ENCODE data around the gene VAMP4. TPM values are rescaled to one million over a fixed set of nuclear protein-coding genes. Genes with fewer than 3 reads are reported as not detected.

Gene VAMP4
- polyA plus RNA-seq, 1 donor from 2014 or later = 28.0 TPM

- Histone ChIP-seq H3K27me3 (ENCODE audit: insufficient read depth, low read depth, low read length) (no peaks in the 10 kb centered on the region), H4K20me1 (ENCODE audit: insufficient read depth) (no peaks in the 10 kb centered on the region), H2AFZ (ENCODE audit: low read depth, low read length) (no peak overlapping the region), H3K79me2 (replicated peaks; ENCODE audit: insufficient read depth, low read length) (no peaks in the 10 kb centered on the region), H3K9me2 (ENCODE audit: insufficient read depth, low read length) (no peaks in the 10 kb centered on the region), H3K36me3 (ENCODE audit: insufficient read depth, low read length) (no peaks in the 10 kb centered on the region), H3K4me3 (ENCODE audit: low read length) (no peak overlapping the region), H3F3A (ENCODE audit: insufficient read depth, low read length, poor library complexity, severe bottlenecking) (no peaks in the 10 kb centered on the region), H3K9ac (ENCODE audit: low read length) (no peak overlapping the region), H3K4me2 (ENCODE audit: low read length) (no peak overlapping the region), H3K27ac (ENCODE audit: low read length) (no peak overlapping the region), H3K9me3 (ENCODE audit: low read length) (no peaks in the 10 kb centered on the region)
- TF ChIP-seq CTCF (IDR thresholded peaks at IDR 0.05; ENCODE audit: poor library complexity, severe bottlenecking) (no peak), POLR2AphosphoS5 (IDR thresholded peaks at IDR 0.05) (no peak), MXI1 (conservative IDR thresholded peaks at IDR 0.05; ENCODE audit: poor library complexity, severe bottlenecking) (no peak), RAD21 (conservative IDR thresholded peaks at IDR 0.05) (no peak), SMC3 (conservative IDR thresholded peaks at IDR 0.05; ENCODE audit: poor library complexity) (no peak), TAF1 (IDR thresholded peaks at IDR 0.05; ENCODE audit: low read depth) (no peak)
Measured at GRCh38 chr1:171763764-171764163, 21.9 kb upstream of the VAMP4 start.

GRCh38 chr1:171762143-171762563 lies 20.3 kb upstream of the VAMP4 start:
- no peak overlapping the region for H3K9ac ChIP-seq (ENCODE audit: low read length)
- no peak overlapping the region for H2AFZ ChIP-seq (ENCODE audit: low read depth, low read length)
- TF ChIP-seq TAF1 (IDR thresholded peaks at IDR 0.05; ENCODE audit: low read depth) (no peak), SMC3 (conservative IDR thresholded peaks at IDR 0.05; ENCODE audit: poor library complexity) (no peak), CTCF (IDR thresholded peaks at IDR 0.05; ENCODE audit: poor library complexity, severe bottlenecking) (no peak), EP300 (conservative IDR thresholded peaks at IDR 0.05; ENCODE audit: poor library complexity, severe bottlenecking) (no peak), REST (IDR thresholded peaks at IDR 0.05; ENCODE audit: borderline replicate concordance) (no peak), EZH2 (IDR thresholded peaks at IDR 0.05; ENCODE audit: borderline replicate concordance, insufficient read depth, low read length, poor library complexity, severe bottlenecking) (no peak), POLR2AphosphoS5 (IDR thresholded peaks at IDR 0.05) (no peak)
- no peaks in the 10 kb centered on the region for H3K36me3 ChIP-seq (ENCODE audit: insufficient read depth, low read length)
- no peak overlapping the region for H3K27ac ChIP-seq (ENCODE audit: low read length)
- H3F3A ChIP-seq (ENCODE audit: insufficient read depth, low read length, poor library complexity, severe bottlenecking) = no peaks in the 10 kb centered on the region
- H3K4me3 ChIP-seq (ENCODE audit: low read length) = no peak overlapping the region
- H3K27me3 ChIP-seq (ENCODE audit: insufficient read depth, low read depth, low read length) = no peaks in the 10 kb centered on the region
- no peaks in the 10 kb centered on the region for H3K79me2 ChIP-seq (replicated peaks; ENCODE audit: insufficient read depth, low read length)
- H4K20me1 ChIP-seq (ENCODE audit: insufficient read depth) = no peaks in the 10 kb centered on the region
- no peaks in the 10 kb centered on the region for H3K9me2 ChIP-seq (ENCODE audit: insufficient read depth, low read length)
- H3K9me3 ChIP-seq (ENCODE audit: low read length) = no peaks in the 10 kb centered on the region
- no peak overlapping the region for H3K4me2 ChIP-seq (ENCODE audit: low read length)
